ENCODE results near the gene LRRC42.

Gene LRRC42

DNA sequence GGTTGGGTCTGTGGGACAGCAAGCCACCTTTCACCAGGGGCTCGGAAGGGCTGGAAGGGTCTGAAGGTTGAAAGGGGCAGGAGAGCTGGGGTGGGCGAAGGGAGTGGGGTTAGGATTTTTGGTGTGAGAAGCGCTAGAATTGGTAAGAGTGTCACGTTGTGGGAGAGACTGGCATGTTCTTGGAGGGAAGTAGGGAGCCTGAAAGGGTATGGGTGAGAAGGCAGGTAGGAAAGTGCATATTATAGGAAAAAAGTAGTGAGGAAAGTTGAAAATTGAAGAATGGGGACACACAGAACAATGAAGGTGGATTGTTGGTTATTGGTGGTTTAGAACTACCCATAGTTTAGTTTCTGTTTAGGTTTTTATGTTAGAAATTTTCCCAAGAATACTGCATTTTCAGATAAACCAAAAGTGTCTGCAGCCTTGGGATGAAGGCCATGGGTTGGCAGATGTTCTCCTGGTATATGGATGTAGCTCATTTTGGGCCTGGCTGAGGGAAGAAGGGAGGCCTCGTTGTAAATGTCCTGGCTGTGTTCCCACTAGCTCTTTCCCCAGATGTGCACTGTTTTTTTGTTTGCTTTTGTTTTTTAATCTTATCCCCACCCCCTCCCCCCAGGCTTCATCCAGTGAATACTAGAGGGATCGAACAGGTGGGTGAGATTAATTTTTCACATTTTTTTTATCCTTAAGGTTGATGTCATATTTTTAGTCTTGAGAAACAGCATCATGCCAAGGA is 1.2 kb downstream of the LRRC42 start:
- peak overlapping the region; percentile 88 to 98 for H3K4me3 Mint-ChIP-seq
- peak overlapping the region; percentile 93 for H3K27ac Mint-ChIP-seq
- peaks cover 24 to 47% of the 10 kb centered on the region in 2 donors for H3K4me1 Mint-ChIP-seq
- no peaks in the 10 kb centered on the region for H3K9me3 Mint-ChIP-seq
- no peak for DNase-seq
- no peak for ATAC-seq (replicated peaks)
- H3K36me3 Mint-ChIP-seq: peaks cover 9 to 12% of the 10 kb centered on the region in 2 donors
- no peaks in the 10 kb centered on the region for H3K27me3 Mint-ChIP-seq

DNA sequence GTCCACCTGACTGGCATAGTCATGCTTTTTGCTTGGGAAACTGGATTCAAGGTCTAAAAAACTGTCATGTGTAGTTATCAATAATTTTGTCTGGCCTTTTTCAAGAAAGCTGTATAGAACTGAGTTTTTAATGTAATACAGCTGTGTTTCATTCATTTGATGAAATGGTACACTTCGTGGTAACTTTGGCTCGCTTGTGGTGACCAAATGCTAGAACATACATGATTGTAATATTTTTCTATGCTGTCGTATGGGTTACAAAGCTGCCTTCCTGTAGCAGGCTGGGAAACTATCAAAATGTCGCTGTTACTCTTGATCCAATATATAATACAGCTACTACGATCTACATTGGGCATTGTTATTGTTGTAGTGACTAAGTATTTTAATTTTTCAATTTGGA is 2.1 kb downstream of the LRRC42 start:
- Mint-ChIP-seq H3K9me3 (no peaks in the 10 kb centered on the region), H3K4me3 (no peak overlapping the region), H3K27ac (no peak overlapping the region), H3K36me3 (peaks cover 9 to 12% of the 10 kb centered on the region in 2 donors), H3K27me3 (no peaks in the 10 kb centered on the region), H3K4me1 (peaks cover 21 to 38% of the 10 kb centered on the region in 2 donors)
- ATAC-seq (replicated peaks): no peak
- DNase-seq: no peak

DNA sequence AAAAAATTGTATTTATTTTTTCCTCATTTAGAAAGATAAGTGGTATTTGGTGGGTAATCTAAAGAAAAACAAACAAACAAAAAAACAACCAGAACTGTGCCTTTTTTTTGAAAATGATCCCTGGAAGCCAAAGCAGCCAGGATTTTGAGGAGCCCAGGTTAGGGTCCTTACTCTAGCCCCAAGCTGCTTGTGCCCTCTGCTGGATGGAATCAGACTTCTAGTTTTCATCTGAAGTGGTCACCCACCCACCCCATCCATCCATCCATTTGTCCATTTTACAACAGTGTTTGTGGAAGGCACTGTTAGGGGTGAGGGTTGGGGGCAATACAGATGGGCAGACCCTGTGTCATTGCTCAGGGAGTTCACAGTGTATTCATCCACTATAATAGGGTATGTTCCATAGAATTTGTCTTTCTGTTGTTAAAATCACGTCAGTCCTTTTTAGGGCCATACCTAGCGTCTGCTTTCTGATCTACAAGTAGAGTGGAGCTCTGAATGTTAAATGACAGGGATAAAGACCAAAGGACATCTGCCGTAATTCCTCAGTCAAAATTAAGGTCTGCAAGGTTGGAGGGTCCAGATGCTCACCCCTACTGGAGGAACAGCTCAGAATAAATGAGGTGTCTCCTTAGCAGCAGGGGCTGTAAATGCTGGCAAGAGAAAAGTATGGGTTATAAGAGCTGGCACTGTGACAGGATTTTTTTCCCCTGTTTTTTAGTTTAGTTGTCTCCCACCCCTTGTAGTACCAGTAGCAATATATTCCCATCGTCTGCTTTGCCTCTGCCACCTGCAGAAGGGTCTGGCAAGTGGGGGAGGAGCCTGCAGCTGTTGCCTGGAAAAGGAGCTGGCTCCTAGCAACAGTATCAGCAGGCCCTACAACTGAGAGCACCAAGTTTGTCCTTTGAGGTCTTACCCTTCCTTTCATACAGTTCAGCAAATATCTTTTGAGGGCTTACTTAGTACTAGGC is 3.2 kb downstream of the LRRC42 start:
- peaks cover 12% of the 10 kb centered on the region in 2 donors for H3K36me3 Mint-ChIP-seq
- peak overlapping the region in 1 of 2 donors; percentile 19 for H3K4me3 Mint-ChIP-seq
- DNase-seq: no peak
- no peaks in the 10 kb centered on the region for H3K9me3 Mint-ChIP-seq
- H3K27ac Mint-ChIP-seq: no peak overlapping the region
- no peak for ATAC-seq (replicated peaks)
- peaks cover 16 to 28% of the 10 kb centered on the region in 2 donors for H3K4me1 Mint-ChIP-seq
- H3K27me3 Mint-ChIP-seq: no peaks in the 10 kb centered on the region

DNA sequence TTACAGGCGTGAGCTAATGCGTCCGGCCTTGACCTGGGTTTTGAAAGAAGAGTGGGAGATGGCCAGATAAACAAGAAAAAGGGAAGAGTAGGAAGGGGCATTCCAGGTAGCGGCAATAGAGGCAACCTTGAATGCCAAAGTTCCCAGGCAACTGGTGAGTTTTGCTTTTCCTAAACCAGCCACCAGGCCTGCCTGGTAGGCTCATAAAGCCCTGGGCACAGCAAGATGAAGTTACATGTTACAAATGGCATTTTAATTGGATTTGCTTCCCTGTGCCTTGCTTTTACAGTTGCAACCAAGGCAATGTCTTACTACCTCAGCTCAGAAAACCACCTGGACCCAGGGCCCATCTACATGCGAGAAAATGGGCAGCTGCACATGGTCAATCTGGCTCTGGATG is 5.5 kb downstream of the LRRC42 start:
- Mint-ChIP-seq H3K4me1 (peaks cover 8 to 18% of the 10 kb centered on the region in 2 donors), H3K27me3 (no peaks in the 10 kb centered on the region), H3K27ac (no peak overlapping the region), H3K36me3 (peaks cover 6 to 9% of the 10 kb centered on the region in 2 donors), H3K4me3 (no peak overlapping the region), H3K9me3 (no peaks in the 10 kb centered on the region)
- ATAC-seq (replicated peaks): no peak
- DNase-seq: no peak

DNA sequence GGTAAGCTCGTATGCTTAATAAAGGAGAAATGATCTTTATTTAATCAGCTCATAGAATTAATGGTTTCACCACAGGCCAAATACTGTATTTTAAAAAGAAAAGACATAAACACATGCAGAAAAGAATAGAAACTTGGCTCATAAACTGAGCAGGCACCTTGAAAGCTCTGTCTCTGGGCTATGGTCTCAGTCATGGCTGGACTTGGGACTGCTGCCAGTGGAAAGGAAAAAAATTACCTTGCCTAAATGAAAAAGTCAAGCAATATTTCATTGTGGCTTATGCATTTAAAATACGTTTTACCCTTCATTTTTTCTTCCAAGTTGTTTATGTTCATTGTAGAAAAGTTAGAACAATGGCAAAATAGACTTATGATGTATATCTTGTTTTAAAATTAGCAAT is 8.0 kb downstream of the LRRC42 start:
- Mint-ChIP-seq H3K27me3 (no peaks in the 10 kb centered on the region), H3K9me3 (no peaks in the 10 kb centered on the region), H3K27ac (no peak overlapping the region), H3K36me3 (peaks cover 10 to 13% of the 10 kb centered on the region in 2 donors), H3K4me3 (no peak overlapping the region), H3K4me1 (peaks cover 0 to 10% of the 10 kb centered on the region in 2 donors)
- DNase-seq: no peak
- no peak for ATAC-seq (replicated peaks)

DNA sequence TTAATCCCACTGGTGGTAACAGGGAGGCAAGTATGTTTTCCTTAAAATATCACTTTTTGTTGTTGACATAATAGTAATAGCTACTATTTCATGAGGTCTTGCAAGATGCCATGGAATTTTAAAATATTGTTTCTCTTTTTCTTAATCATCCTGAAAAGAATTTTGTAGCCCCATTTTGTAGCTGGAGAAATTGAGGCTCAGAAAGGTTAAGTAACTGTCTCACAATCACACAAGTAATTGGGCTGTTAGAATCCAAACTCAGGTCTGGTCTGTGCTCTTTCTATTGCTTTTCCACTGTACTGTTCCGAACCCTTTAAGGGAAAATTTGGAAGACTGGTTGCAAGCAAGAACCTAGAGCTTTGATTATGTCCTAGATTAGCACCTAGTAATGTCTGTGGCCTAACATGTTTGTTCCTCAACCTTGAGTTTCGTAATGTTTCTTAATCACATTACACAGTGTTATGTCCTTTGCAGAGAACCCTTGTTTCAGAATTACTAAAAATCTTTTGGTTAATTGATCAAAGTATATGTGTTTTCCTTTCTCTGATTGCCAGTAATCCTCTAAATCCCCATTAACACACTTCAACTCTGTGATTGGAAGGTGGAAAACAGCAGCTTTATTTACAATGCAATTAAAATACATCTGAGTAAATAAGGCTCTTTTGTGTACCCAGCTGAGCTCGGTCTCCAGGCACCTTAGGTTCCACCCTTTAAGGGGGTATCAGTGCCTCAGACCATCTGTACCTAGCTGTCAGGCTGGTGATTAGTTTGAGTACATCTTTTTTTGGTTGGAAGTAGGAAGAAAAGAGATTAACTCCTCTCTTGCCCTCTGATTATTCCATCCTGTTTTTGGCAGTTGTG is 10.4 kb downstream of the LRRC42 start:
- no peak overlapping the region for H3K4me3 Mint-ChIP-seq
- H3K4me1 Mint-ChIP-seq: no peaks in the 10 kb centered on the region
- H3K27me3 Mint-ChIP-seq: no peaks in the 10 kb centered on the region
- peaks cover 10 to 19% of the 10 kb centered on the region in 2 donors for H3K36me3 Mint-ChIP-seq
- no peaks in the 10 kb centered on the region for H3K9me3 Mint-ChIP-seq
- DNase-seq: no peak
- no peak for ATAC-seq (replicated peaks)
- no peak overlapping the region for H3K27ac Mint-ChIP-seq

DNA sequence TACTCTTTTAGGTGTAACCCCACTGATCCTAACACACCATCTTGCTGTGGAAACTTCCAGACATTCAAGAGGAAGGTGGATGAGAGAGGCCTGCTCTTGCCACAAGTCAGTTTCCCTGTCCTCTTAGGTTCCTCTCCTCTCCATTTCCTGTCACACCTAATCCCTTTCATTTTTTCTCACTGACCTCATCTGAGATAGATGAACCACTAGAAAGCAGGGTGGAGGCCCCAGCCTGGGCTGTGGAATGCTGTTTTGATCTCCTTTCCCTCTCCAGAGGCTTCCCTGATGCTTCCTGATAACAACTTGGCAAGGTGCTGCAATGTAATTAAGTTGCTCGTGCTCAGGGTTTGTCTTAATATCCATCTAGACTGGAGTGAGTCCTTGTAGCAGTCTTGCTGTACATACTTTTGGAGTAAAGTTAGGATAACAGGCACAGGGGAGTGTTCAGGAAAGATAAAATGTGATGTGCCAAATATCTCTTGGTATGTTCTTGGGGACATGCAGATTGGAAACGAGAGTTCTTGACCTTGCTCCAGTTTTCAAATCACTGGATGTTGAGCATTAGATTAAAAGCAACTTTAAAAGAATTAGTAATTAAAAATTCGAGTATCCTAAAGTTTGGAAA is 11.2 kb downstream of the LRRC42 start:
- DNase-seq (no peak), ATAC-seq (replicated peaks) (no peak)
- Mint-ChIP-seq H3K27ac (peak overlapping the region; percentile 44), H3K9me3 (no peaks in the 10 kb centered on the region), H3K27me3 (no peaks in the 10 kb centered on the region), H3K4me1 (no peaks in the 10 kb centered on the region), H3K36me3 (peaks cover 10 to 19% of the 10 kb centered on the region in 2 donors), H3K4me3 (no peak overlapping the region)

DNA sequence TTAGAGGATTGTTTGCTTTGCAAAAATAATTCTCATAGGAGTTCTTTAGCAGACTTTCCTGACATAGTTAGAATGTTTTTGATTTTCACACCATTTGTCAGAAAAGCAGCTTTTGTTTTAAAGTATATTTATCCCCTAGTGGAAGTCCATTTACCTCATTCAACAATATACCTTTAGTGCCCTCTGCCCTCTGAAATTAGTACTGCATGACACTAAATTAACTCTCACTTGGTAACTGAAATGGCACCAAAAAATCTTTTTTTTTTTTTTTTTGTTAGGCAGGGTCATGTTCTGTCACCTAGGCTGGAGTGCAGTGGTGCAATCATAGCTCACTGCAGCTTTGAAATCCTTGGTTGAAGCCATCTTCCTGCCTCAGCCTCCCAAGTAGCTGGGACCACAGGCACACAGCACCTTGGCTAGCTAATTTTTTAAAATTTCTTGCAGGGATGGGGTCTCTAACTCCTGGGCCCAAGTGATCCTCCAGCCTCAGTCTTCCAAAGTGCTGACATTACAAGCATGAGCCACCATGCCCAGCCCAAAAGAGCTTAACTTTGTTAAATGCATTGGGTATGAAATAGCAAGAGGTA is 13.6 kb downstream of the LRRC42 start:
- no peak for DNase-seq

DNA sequence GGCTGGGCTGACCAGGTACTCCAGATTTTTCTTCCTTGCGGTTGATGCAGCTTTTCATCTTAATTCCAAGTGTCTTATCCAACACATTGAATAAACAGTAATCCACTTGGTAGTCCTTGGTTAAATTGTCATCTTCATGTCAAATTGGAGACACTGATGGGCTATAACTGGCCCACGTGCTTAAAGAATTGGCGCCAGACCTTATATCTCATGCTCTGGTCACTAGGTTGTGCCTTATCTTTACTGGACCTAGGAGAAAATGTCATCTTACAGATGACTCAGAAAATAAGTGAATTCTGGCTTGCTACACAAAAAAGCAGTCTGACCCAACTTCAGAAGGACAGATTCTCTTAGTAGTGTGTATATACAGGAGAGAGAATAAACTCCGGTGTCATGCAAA is 16.2 kb downstream of the LRRC42 start:
- H3K9me3 Mint-ChIP-seq: no peaks in the 10 kb centered on the region
- no peaks in the 10 kb centered on the region for H3K27me3 Mint-ChIP-seq
- DNase-seq: no peak
- peaks cover 21 to 39% of the 10 kb centered on the region in 2 donors for H3K36me3 Mint-ChIP-seq
- no peaks in the 10 kb centered on the region for H3K4me1 Mint-ChIP-seq
- no peak overlapping the region for H3K27ac Mint-ChIP-seq
- no peak for ATAC-seq (replicated peaks)
- H3K4me3 Mint-ChIP-seq: no peak overlapping the region

More for the DNA sequence above, 13.6 kb downstream of the LRRC42 start:
- H3K27me3 Mint-ChIP-seq: no peaks in the 10 kb centered on the region
- H3K27ac Mint-ChIP-seq: no peak overlapping the region
- peaks cover 16 to 35% of the 10 kb centered on the region in 2 donors for H3K36me3 Mint-ChIP-seq
- no peaks in the 10 kb centered on the region for H3K9me3 Mint-ChIP-seq
- ATAC-seq (replicated peaks): peak; percentile 34 to 51
- H3K4me1 Mint-ChIP-seq: no peaks in the 10 kb centered on the region
- H3K4me3 Mint-ChIP-seq: no peak overlapping the region

DNA sequence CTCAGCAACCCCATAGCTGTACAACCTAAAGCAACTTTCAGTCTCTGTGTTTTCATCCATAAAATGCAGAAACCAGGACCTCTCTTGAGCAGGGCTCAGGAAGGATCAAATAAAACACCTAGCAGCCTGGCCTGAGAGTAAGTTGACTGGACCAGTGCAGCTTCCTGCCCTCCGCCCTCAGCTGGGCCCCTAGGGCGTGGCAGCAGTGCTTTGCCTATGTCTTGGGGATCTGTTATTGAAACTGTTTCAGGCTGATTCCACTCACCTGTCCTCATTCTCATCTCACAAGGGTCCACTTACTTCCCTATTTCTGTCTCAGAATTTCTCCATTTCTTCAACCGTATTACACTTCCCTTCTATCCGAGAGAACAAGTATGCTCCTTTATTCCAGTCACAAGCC is 17.3 kb downstream of the LRRC42 start:
- no peaks in the 10 kb centered on the region for H3K9me3 Mint-ChIP-seq
- no peak overlapping the region for H3K4me3 Mint-ChIP-seq
- no peaks in the 10 kb centered on the region for H3K4me1 Mint-ChIP-seq
- no peak overlapping the region for H3K27ac Mint-ChIP-seq
- ATAC-seq (replicated peaks): no peak
- H3K36me3 Mint-ChIP-seq: peaks cover 25 to 44% of the 10 kb centered on the region in 2 donors
- H3K27me3 Mint-ChIP-seq: no peaks in the 10 kb centered on the region
- no peak for DNase-seq

DNA sequence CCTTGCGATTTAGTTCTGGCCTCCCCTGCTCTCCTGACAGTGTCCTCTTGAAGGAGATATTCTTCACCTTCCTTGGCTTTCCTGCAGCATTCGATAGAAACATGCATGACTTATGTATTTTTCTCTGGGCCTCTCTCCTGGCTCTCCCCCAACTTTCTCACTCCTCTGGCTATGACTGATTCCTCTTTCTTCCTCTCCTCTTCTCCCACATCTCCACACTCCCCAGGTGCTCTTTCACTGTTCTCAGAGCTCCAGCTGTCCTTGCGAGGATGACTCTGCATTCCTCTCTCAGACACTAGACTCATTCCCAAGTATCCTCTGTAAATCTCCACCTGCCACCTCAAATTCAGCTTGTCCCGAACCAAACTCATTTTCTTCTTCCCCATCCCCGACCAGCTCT is 18.0 kb downstream of the LRRC42 start:
- H3K36me3 Mint-ChIP-seq: peaks cover 25 to 48% of the 10 kb centered on the region in 2 donors
- no peaks in the 10 kb centered on the region for H3K9me3 Mint-ChIP-seq

DNA sequence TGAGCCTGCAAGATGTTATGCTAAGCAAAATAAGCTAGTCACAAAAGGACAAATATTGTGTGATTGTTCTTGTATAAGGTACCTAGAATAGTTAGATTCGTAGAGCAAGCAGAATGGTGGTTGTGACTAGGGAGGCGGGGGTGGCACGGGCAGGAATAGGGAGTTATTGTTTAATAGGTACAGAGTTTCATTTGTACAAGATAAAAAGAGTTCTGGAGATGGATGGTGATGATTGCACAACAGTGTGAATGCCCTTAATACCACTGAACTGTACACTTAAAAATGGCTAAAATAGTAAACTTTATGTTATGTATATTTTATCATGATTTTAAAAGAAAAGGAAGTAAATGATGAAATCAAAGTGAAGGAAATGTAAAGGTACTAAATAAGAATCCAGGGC is 20.6 kb downstream of the LRRC42 start:
- H3K4me1 Mint-ChIP-seq: no peaks in the 10 kb centered on the region
- H3K36me3 Mint-ChIP-seq: peaks cover 32 to 48% of the 10 kb centered on the region in 2 donors
- no peaks in the 10 kb centered on the region for H3K9me3 Mint-ChIP-seq
- H3K27me3 Mint-ChIP-seq: no peaks in the 10 kb centered on the region
- no peak for DNase-seq
- no peak overlapping the region for H3K27ac Mint-ChIP-seq
- no peak for ATAC-seq (replicated peaks)
- H3K4me3 Mint-ChIP-seq: no peak overlapping the region

More for the DNA sequence above, 18.0 kb downstream of the LRRC42 start:
- H3K27me3 Mint-ChIP-seq: no peaks in the 10 kb centered on the region
- no peak for ATAC-seq (replicated peaks)
- no peak overlapping the region for H3K4me3 Mint-ChIP-seq
- H3K4me1 Mint-ChIP-seq: no peaks in the 10 kb centered on the region
- DNase-seq: no peak
- no peak overlapping the region for H3K27ac Mint-ChIP-seq

DNA sequence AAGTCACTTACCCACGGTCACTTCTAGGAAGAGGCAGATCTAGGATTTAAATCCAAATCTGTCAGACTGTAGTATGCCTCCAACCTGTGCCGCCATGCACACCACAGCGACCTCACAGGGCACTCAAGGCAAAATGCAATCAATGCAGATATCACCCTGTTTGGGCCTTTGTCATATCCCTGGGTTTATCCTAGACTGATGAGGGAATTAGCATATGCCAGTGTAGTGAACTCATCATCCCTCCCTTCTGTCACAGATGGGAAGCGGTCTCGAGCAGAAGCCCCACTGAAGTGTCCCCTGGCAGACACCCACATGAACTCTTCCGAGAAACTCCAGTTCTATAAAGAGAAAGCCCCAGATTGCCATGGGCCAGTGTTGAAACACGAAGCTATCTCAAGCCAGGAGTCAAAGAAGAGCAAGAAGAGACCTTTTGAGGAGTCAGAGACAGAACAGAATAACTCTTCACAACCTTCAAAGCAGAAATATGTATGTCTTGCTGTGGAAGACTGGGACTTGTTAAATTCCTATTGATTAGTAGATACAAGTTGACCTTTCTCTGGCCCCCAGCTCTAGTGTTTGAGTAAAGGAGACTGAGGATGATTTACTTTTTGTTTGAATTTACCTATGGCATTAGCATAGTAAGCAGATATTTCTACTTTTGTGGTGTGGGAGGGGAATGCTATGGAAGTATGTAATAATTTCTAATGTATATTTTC is 21.4 kb downstream of the LRRC42 start:
- no peak for DNase-seq
- no peak overlapping the region for H3K4me3 Mint-ChIP-seq
- no peaks in the 10 kb centered on the region for H3K9me3 Mint-ChIP-seq
- no peaks in the 10 kb centered on the region for H3K4me1 Mint-ChIP-seq
- ATAC-seq (replicated peaks): no peak
- H3K27me3 Mint-ChIP-seq: no peaks in the 10 kb centered on the region
- H3K36me3 Mint-ChIP-seq: peaks cover 32 to 46% of the 10 kb centered on the region in 2 donors
- no peak overlapping the region for H3K27ac Mint-ChIP-seq

Data from stimulated activated naive B cell treated with anti-CD40 and anti-IgM and Interleukin-4, amounts not matched to agents 10 μg/mL and 1 μg/mL and 100 μg/mL, for 72 hours (primary cell).